Thyroid gland (tissue), 4 donors: ENCODE data around the gene TNNI2. TPM values are rescaled to one million over a fixed set of nuclear protein-coding genes. Genes with fewer than 3 reads are reported as not detected.

Experiments used
- DNase-seq, 2 donors: peaks; one replicate each; pipeline ENCODE4 v3.0.0-alpha.2; 2019
- H3K27ac ChIP-seq, 3 donors: fragments of 200-600 bp; sonication (generic); 1 replicate in 2 of 3; 2 replicates in 1 of 3; pipeline ENCODE4 v1.5.1; 2016 to 2019; ENCODE audit warnings: mild to moderate bottlenecking in 1 of 3, moderate library complexity in 1 of 3
- H3K27me3 ChIP-seq: fragments of 200-600 bp; sonication (generic); one replicate; pipeline ENCODE4 v1.5.1; 2019
- H3K36me3 ChIP-seq, 2 donors: fragments of 200-600 bp; sonication (generic); one replicate each; pipeline ENCODE4 v1.5.1; 2016 to 2019
- H3K4me1 ChIP-seq, 2 donors: fragments of 200-600 bp; sonication (generic); one replicate each; pipeline ENCODE4 v1.5.1; 2017 to 2019
- H3K4me3 ChIP-seq, 3 donors: fragments of 200-600 bp; sonication (generic); replicated peaks in 1 of 3; 1 replicate in 2 of 3; 2 replicates in 1 of 3; pipeline ENCODE4 v1.5.1; 2016; ENCODE audit warnings: mild to moderate bottlenecking in 1 of 3
- H3K9me3 ChIP-seq: fragments of 200-600 bp; sonication (generic); one replicate; pipeline ENCODE4 v1.5.1; 2017
- CTCF ChIP-seq, 6 experiments: fragments of 200-600 bp in 3 of 6; fragments of 450-650 bp in 3 of 6; sonication (generic) in 3 of 6; IDR thresholded peaks; one replicate each; pipeline ENCODE4 v1.5.1; 2016 to 2019; ENCODE audit warnings: antibody characterized with exemption in 6 of 6, mild to moderate bottlenecking in 2 of 6, inconsistent platforms in 1 of 6, moderate library complexity in 1 of 6
- POLR2A ChIP-seq, 2 donors: fragments of 450-650 bp; IDR thresholded peaks; one replicate each; pipeline ENCODE4 v1.6.1; 2017; ENCODE audit warnings: antibody characterized with exemption in 2 of 2, mild to moderate bottlenecking in 2 of 2, moderate library complexity in 1 of 2
- WGBS, 2 donors: methylation state at CpG; one replicate each; pipeline ENCODE4 v1.1.5; 2017; 5-methylcytosine and 5-hydroxymethylcytosine counted together
- intact Hi-C: fragments of 100-400 bp; cut with DNase I; formaldehyde crosslinking; loops from one replicate; pipeline ENCODE4 v1.15.1; 2023
- total RNA-seq, 4 donors: library from RNA; depleted of rRNA; stranded (reverse); fragments of >200 nt; gene quantifications; one replicate each; pipeline ENCODE4 v1.2.3, GENCODE V29; 2016

TNNI2 gene
- total RNA-seq, 4 donors from 2014 or later = not detected

- no peak for DNase-seq
- TF ChIP-seq CTCF (IDR thresholded peaks at IDR 0.05) (no peak), POLR2A (IDR thresholded peaks at IDR 0.05) (no peak)
- Histone ChIP-seq H3K9me3 (no peaks in the 10 kb centered on the region), H3K4me3 (no peak overlapping the region), H3K27ac (no peak overlapping the region), H3K36me3 (no peaks in the 10 kb centered on the region), H3K4me1 (peaks cover 0 to 9% of the 10 kb centered on the region in 2 donors), H3K27me3 (no peaks in the 10 kb centered on the region)
- intact Hi-C loops = no loop called here
- 81 to 85% methylated on average over 1 of the region's 1 CpG for WGBS, 2 donors
Measured at GRCh38 chr11:1845095-1845429, 6.3 kb downstream of the TNNI2 start.

- no peaks in the 10 kb centered on the region for H3K9me3 ChIP-seq
- peaks cover 2 to 9% of the 10 kb centered on the region in 2 donors for H3K4me1 ChIP-seq
- H3K27me3 ChIP-seq = no peaks in the 10 kb centered on the region
- no peak for TF ChIP-seq CTCF (IDR thresholded peaks at IDR 0.05)
- H3K36me3 ChIP-seq = no peaks in the 10 kb centered on the region
- no peak for DNase-seq
- whole genome bisulfite sequencing, 2 donors = 78 to 89% methylated on average over 16 to 21 of the region's 21 CpGs
- no peak overlapping the region for H3K27ac ChIP-seq
- no peak overlapping the region for H3K4me3 ChIP-seq
- intact Hi-C loops = no loop called here
Measured at GRCh38 chr11:1845561-1846452, 7.0 kb downstream of the TNNI2 start.

- no peaks in the 10 kb centered on the region for H3K27me3 ChIP-seq
- intact Hi-C loops = no loop called here
- DNase-seq = no peak
- 89 to 96% methylated on average over 9 of the region's 9 CpGs for WGBS, 2 donors
- no peak for TF ChIP-seq POLR2A (IDR thresholded peaks at IDR 0.05)
- TF ChIP-seq CTCF (IDR thresholded peaks at IDR 0.05) = no peak
- no peaks in the 10 kb centered on the region for H3K9me3 ChIP-seq
- H3K4me3 ChIP-seq = no peak overlapping the region
- H3K4me1 ChIP-seq = peaks cover 4 to 11% of the 10 kb centered on the region in 2 donors
- no peak overlapping the region for H3K27ac ChIP-seq
- no peaks in the 10 kb centered on the region for H3K36me3 ChIP-seq
Measured at GRCh38 chr11:1846453-1846932, 7.7 kb downstream of the TNNI2 start.

- Histone ChIP-seq H3K4me3 (no peak overlapping the region), H3K36me3 (no peaks in the 10 kb centered on the region), H3K4me1 (peaks cover 4 to 11% of the 10 kb centered on the region in 2 donors), H3K27me3 (no peaks in the 10 kb centered on the region), H3K9me3 (no peaks in the 10 kb centered on the region), H3K27ac (no peak overlapping the region)
- DNase-seq = no peak
- intact Hi-C loops = no loop called here
- no peak for TF ChIP-seq CTCF (IDR thresholded peaks at IDR 0.05)
- TF ChIP-seq POLR2A (IDR thresholded peaks at IDR 0.05) = no peak
- 94 to 95% methylated on average over 34 of the region's 34 CpGs for WGBS, 2 donors
Measured at GRCh38 chr11:1847006-1847735, 8.4 kb downstream of the TNNI2 start.
